ENCODE results near the gene ZG16. TPM values are rescaled to one million over a fixed set of nuclear protein-coding genes. Genes with fewer than 3 reads are reported as not detected.

ZG16 gene
- total and polyA plus RNA-seq, 7 experiments from 2014 or later = not detected

DNA sequence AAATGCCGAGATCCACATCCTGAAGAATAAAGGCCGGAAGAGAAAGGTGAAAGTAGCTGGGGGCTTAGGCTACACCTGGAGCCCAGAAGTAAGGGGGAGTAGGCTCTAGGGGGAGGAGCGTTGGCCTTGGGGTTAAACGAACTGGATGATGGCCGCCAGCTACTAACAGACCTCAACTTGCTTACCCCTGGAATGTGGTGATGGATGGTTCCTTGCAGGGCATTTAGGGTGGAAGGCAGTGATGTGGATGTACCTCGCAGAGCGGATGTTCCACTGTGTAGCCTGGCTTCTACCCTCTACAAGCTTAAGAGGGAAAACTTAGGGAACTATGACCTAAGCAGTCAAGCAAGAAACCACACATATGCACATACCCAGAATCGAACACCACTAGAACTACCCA lies 26.0 kb downstream of the ZG16 start:
- H3K36me3 Mint-ChIP-seq = peaks cover 0 to 42% (median 15%) of the 10 kb centered on the region in 5 donors
- Histone ChIP-seq H3K27ac (ENCODE audit: low read depth, low read length) (peak overlapping the region; percentile 95), H3K4me3 (ENCODE audit: low read length) (no peak overlapping the region), H3K36me3 (ENCODE audit: control insufficient read depth in 2 of 3, insufficient read depth in 3 of 3, low read length in 3 of 3) (peaks cover 13 to 39% (median 15%) of the 10 kb centered on the region in 3 experiments), H3K27me3 (ENCODE audit: control insufficient read depth in 2 of 2, insufficient read depth in 2 of 2, low read length in 2 of 2) (no peaks in the 10 kb centered on the region), H3K9me3 (ENCODE audit: control insufficient read depth in 2 of 3, low read length in 3 of 3) (no peaks in the 10 kb centered on the region), H3K4me1 (ENCODE audit: control insufficient read depth in 2 of 2, insufficient read depth in 2 of 2, low read length in 2 of 2) (peaks cover 21 to 24% of the 10 kb centered on the region in 2 donors)
- H3K9me3 Mint-ChIP-seq = peaks cover 0 to 1% (median 0%) of the 10 kb centered on the region in 11 donors
- peak overlapping the region; percentile 88 to 100 (median 97) for H3K4me3 Mint-ChIP-seq
- H3K27me3 Mint-ChIP-seq = peaks cover 0 to 2% (median 0%) of the 10 kb centered on the region in 5 donors
- POLR2A ChIA-PET = interaction anchor here (0.6 to 6.3 kb wide), 24 partner anchors 8 to 374 kb away, joined by 3 to 158 read pairs (median 4); partner anchors contain the start of genes C16orf54, KIF22, PAGR1 and PRRT2
- DNase-seq = no peak
- peaks cover 23 to 40% (median 30%) of the 10 kb centered on the region in 7 donors for H3K4me1 Mint-ChIP-seq
- CTCF ChIA-PET = interaction anchor here (1.0 to 3.7 kb wide), 6 partner anchors 12 to 103 kb away, joined by 3 to 28 read pairs (median 11); partner anchors contain the start of genes KIF22 and PAGR1
- ATAC-seq = no peak
- intact Hi-C loops (cut with micrococcal nuclease) = loop anchor here (2.0 to 10.0 kb wide), 4 partner anchors 17 to 855 kb away; partner anchors contain the start of genes FBRS (in 1 of the 2) and MVP (in 1 of the 2)
- H3K27ac Mint-ChIP-seq = peak overlapping the region; percentile 95 to 100 (median 98)

DNA sequence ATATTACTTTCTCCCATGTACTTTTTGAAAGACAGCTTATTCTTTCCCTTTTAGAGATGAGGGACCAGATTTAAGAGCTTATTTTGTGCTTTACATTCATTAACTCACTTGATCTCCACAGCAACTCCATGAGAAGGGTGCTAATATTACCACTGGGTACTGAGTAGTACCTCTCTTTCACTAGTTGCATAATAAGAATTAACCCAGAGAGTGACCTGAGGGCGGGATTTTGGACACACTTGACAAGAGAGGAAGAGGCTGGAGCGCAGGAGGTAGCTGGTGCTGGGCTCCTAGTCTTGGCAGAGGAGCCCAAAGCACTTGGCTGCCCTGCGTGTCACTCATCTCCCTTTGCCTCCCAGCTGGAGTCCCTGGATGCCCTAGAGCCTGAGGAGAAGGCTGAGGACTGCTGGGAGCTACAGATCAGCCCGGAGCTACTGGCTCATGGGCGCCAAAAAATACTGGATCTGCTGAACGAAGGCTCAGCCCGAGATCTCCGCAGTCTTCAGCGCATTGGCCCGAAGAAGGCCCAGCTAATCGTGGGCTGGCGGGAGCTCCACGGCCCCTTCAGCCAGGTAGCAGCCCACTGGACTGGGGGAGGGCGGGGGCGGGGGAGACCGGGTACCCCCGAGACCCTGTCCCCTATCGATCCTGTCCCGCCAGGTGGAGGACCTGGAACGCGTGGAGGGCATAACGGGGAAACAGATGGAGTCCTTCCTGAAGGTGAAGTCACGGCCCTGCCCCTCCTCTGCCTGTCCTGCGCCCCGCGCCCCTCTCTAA lies 26.6 kb downstream of the ZG16 start:
- Mint-ChIP-seq H3K4me3 (peak overlapping the region; percentile 88 to 100 (median 98)), H3K4me1 (peaks cover 23 to 42% (median 33%) of the 10 kb centered on the region in 7 donors), H3K27ac (peak overlapping the region; percentile 95 to 100 (median 99)), H3K9me3 (peaks cover 0 to 1% (median 0%) of the 10 kb centered on the region in 11 donors), H3K27me3 (peaks cover 0 to 2% (median 0%) of the 10 kb centered on the region in 5 donors), H3K36me3 (peaks cover 0 to 44% (median 12%) of the 10 kb centered on the region in 5 donors)
- CTCF ChIA-PET = interaction anchor here (0.6 to 3.7 kb wide), 6 partner anchors 11 to 104 kb away, joined by 3 to 28 read pairs (median 11); partner anchors contain the start of genes KIF22 and PAGR1
- H3K27me3 ChIP-seq (ENCODE audit: control insufficient read depth in 2 of 2, insufficient read depth in 2 of 2, low read length in 2 of 2) = no peaks in the 10 kb centered on the region
- peak overlapping the region; percentile 95 for H3K27ac ChIP-seq (ENCODE audit: low read depth, low read length)
- H3K4me1 ChIP-seq (ENCODE audit: control insufficient read depth in 2 of 2, insufficient read depth in 2 of 2, low read length in 2 of 2) = peaks cover 27 to 30% of the 10 kb centered on the region in 2 donors
- no peaks in the 10 kb centered on the region for H3K9me3 ChIP-seq (ENCODE audit: control insufficient read depth in 2 of 3, low read length in 3 of 3)
- peaks cover 9 to 39% (median 13%) of the 10 kb centered on the region in 3 experiments for H3K36me3 ChIP-seq (ENCODE audit: control insufficient read depth in 2 of 3, insufficient read depth in 3 of 3, low read length in 3 of 3)
- intact Hi-C loops (cut with micrococcal nuclease) = loop anchor here (1.0 to 10.0 kb wide), 18 partner anchors 12 to 1118 kb away; partner anchors contain the start of genes CDIPT (in 2 of the 2), FBRS (in 2 of the 2), HIRIP3 (in 2 of the 2) and KIF22 (in 2 of the 2)
- POLR2A ChIA-PET = interaction anchor here (0.6 to 6.3 kb wide), 25 partner anchors 8 to 373 kb away, joined by 3 to 158 read pairs (median 4); partner anchors contain the start of genes C16orf54, KIF22, PAGR1 and PRRT2
- peak overlapping the region; percentile 87 for H3K4me3 ChIP-seq (ENCODE audit: low read length)
- DNase-seq (no peak), ATAC-seq (no peak)

DNA sequence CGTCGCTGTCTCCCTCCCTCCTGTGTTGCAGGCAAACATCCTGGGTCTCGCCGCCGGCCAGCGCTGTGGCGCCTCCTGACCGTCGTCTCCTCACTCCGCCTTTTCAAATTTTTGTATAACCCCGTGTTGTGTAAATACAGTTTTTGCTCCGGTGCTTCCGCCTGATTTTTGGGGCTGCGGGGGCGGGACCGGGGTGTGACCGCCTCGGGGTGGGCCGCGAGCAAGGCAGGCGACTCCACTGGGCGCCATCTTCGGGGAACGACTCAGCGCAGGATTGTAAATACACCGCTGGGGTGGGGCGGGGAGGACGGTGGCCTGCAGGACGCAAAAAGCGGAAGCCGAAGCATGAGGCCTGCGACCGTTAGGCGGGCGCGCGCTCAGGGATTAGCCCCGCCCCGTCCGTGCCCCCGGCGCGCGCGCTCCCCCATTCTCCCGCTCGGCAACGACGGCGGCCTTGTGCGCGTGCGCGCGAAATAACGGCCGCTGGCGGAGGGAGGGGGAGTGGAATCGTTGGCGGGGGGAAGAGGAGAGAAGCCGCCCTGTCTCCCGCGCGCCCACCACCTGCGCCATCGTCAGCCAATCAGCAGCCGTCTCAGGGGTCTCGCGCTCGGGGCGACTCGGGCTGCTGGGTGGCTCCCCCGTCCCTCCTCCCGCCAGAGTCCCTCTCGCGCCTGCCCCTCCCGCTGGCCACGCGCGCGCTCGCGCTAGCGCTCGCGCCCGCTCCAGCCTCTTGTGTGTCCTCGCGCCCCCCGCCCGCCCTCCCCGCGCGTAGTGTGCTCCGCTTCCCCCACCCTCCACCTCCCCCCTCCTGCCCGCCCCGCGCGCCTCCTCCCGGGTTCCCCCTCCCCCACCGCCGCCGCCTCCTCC lies 27.4 kb downstream of the ZG16 start:
- intact Hi-C loops (cut with micrococcal nuclease) = loop anchor here (1.0 to 10.0 kb wide), 19 partner anchors 11 to 1117 kb away; partner anchors contain the start of genes CDIPT (in 2 of the 2), FBRS (in 2 of the 2), HIRIP3 (in 2 of the 2) and KIF22 (in 2 of the 2)
- peak; percentile 86 for ATAC-seq
- no peaks in the 10 kb centered on the region for H3K27me3 ChIP-seq (ENCODE audit: control insufficient read depth in 2 of 2, insufficient read depth in 2 of 2, low read length in 2 of 2)
- H3K4me3 ChIP-seq (ENCODE audit: low read length) = peak overlapping the region; percentile 87
- Mint-ChIP-seq H3K36me3 (peaks cover 0 to 49% (median 12%) of the 10 kb centered on the region in 5 donors), H3K27me3 (peaks cover 0 to 2% (median 0%) of the 10 kb centered on the region in 5 donors), H3K9me3 (peaks cover 0 to 1% (median 0%) of the 10 kb centered on the region in 11 donors), H3K4me3 (peak overlapping the region; percentile 88 to 100 (median 98)), H3K4me1 (peaks cover 28 to 48% (median 41%) of the 10 kb centered on the region in 7 donors), H3K27ac (peak overlapping the region; percentile 95 to 100 (median 99))
- H3K36me3 ChIP-seq (ENCODE audit: control insufficient read depth in 2 of 3, insufficient read depth in 3 of 3, low read length in 3 of 3) = peaks cover 4 to 36% (median 13%) of the 10 kb centered on the region in 3 experiments
- DNase-seq = peak; percentile 96 to 98 (median 98)
- H3K9me3 ChIP-seq (ENCODE audit: control insufficient read depth in 2 of 3, low read length in 3 of 3) = no peaks in the 10 kb centered on the region
- ChIA-PET CTCF (interaction anchor here (1.2 to 3.7 kb wide), 5 partner anchors 10 to 104 kb away, joined by 3 to 28 read pairs (median 17); partner anchors contain the start of genes KIF22 and PAGR1), POLR2A (interaction anchor here (0.7 to 6.5 kb wide), 14 partner anchors 10 to 104 kb away, joined by 3 to 158 read pairs (median 20); partner anchors contain the start of genes C16orf54, KIF22, MVP and PAGR1)
- H3K4me1 ChIP-seq (ENCODE audit: control insufficient read depth in 2 of 2, insufficient read depth in 2 of 2, low read length in 2 of 2) = peaks cover 33 to 39% of the 10 kb centered on the region in 2 donors
- peak overlapping the region; percentile 95 for H3K27ac ChIP-seq (ENCODE audit: low read depth, low read length)

DNA sequence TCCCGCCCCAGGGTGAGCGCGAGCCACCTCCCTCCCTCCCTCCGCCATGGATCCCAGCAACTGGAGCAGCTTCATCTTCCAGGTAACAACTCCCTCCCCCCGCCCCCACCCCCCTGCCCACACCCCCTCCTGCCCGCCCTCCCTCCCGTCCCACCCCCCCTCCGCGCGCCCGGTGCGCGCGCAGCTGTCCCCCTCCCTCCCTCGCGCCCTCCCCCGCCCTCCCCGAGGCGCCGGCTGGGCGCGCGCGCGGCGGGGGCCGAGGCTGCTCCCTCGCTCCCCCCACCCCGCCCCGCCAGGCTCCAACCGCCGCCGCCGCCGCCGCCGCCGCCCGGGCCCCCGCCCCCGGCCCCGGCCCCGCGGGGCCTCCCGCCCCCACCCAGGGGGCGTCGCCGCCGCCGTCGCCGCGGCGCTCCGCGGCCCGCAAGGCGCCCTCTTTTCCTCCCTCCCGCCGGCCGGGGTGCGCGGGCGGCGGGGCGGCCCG lies 28.1 kb downstream of the ZG16 start, which contains the start of gene MAZ:
Gene MAZ (plus strand): TSS at position 431 of the 481 bp plus-strand sequence. CDS start 173 bp downstream, outside the sequence.
- Mint-ChIP-seq H3K27me3 (peaks cover 0 to 4% (median 0%) of the 10 kb centered on the region in 5 donors), H3K4me1 (peaks cover 31 to 55% (median 47%) of the 10 kb centered on the region in 7 donors), H3K27ac (peak within 1 kb of the TSS; percentile 96 to 100 (median 99)), H3K4me3 (peak within 1 kb of the TSS; percentile 94 to 100 (median 98)), H3K9me3 (peaks cover 0 to 1% (median 0%) of the 10 kb centered on the region in 11 donors), H3K36me3 (peaks cover 0 to 47% (median 10%) of the 10 kb centered on the region in 5 donors)
- CTCF ChIA-PET = interaction anchor here (1.2 to 3.2 kb wide), 3 partner anchors 10 to 106 kb away, joined by 4 to 53 read pairs (median 26); partner anchors contain the start of gene PAGR1
- H3K27me3 ChIP-seq (ENCODE audit: control insufficient read depth in 2 of 2, insufficient read depth in 2 of 2, low read length in 2 of 2) = no peaks in the 10 kb centered on the region
- DNase-seq = peak in 3 of 9 donors; percentile 64 to 79 (median 70)
- POLR2A ChIA-PET = interaction anchor here (0.5 to 6.5 kb wide), 12 partner anchors 12 to 140 kb away, joined by 3 to 109 read pairs (median 20); partner anchors contain the start of genes C16orf54, KIF22, MVP and PAGR1
- peak within 1 kb of the TSS; percentile 87 for H3K4me3 ChIP-seq (ENCODE audit: low read length)
- peak within 1 kb of the TSS; percentile 95 for H3K27ac ChIP-seq (ENCODE audit: low read depth, low read length)
- peak; percentile 10 for ATAC-seq
- peaks cover 0 to 31% (median 13%) of the 10 kb centered on the region in 3 experiments for H3K36me3 ChIP-seq (ENCODE audit: control insufficient read depth in 2 of 3, insufficient read depth in 3 of 3, low read length in 3 of 3)
- intact Hi-C loops (cut with micrococcal nuclease) = loop anchor here (1.0 to 10.0 kb wide), 8 partner anchors 59 to 1116 kb away; partner anchors contain the start of genes ALDOA (in 1 of the 2), C16orf54 (in 1 of the 2), FBRS (in 1 of the 2) and FBXL19 (in 1 of the 2)
- peaks cover 40 to 45% of the 10 kb centered on the region in 2 donors for H3K4me1 ChIP-seq (ENCODE audit: control insufficient read depth in 2 of 2, insufficient read depth in 2 of 2, low read length in 2 of 2)
- no peaks in the 10 kb centered on the region for H3K9me3 ChIP-seq (ENCODE audit: control insufficient read depth in 2 of 3, low read length in 3 of 3)

Data from naive thymus-derived CD4-positive, alpha-beta T cell (primary cell).